PFSK-1 (cell line): ENCODE measurements around the gene CDK16.

Experiments
- FOXP2 ChIP-seq: optimal IDR thresholded peaks from 2 replicates; pipeline ENCODE3; 2011; ENCODE audit warnings: borderline replicate concordance, control low read depth, inconsistent platforms; ENCODE audit not compliant: insufficient read depth; ENCODE audit errors: extremely low read length, extremely low read depth
- POLR2AphosphoS5 ChIP-seq: IDR thresholded peaks from 2 replicates; pipeline ENCODE4 v1.6.1; 2012; ENCODE audit warnings: low read depth, mild to moderate bottlenecking, control low read depth, low read length, moderate library complexity
- REST ChIP-seq, 2 experiments: IDR thresholded peaks; 2 replicates each; pipeline versions ENCODE4 v1.6.1 to v1.8.0; 2011 to 2012; ENCODE audit warnings: low read depth in 2 of 2, low read length in 2 of 2, control low read depth in 1 of 2, inconsistent platforms in 1 of 2, mild to moderate bottlenecking in 1 of 2, moderate library complexity in 1 of 2; ENCODE audit not compliant: insufficient read depth in 1 of 2
- SIN3A ChIP-seq: IDR thresholded peaks from 2 replicates; pipeline ENCODE4 v1.6.1; 2012; ENCODE audit warnings: mild to moderate bottlenecking, low read length, moderate library complexity, borderline replicate concordance; ENCODE audit not compliant: insufficient read depth
- TAF1 ChIP-seq: IDR thresholded peaks from 2 replicates; pipeline ENCODE4 v1.6.1; 2012; ENCODE audit warnings: low read length, control low read depth, borderline replicate concordance; ENCODE audit not compliant: insufficient read depth

CDK16 gene

GRCh38 chrX:47179221-47179927 is 39.1 kb upstream of the CDK16 start:
- TF ChIP-seq REST (IDR thresholded peaks at IDR 0.05; ENCODE audit: insufficient read depth in 1 of 2, low read depth in 2 of 2, low read length in 2 of 2) (no peak), FOXP2 (no peak), SIN3A (no peak), POLR2AphosphoS5 (no peak), TAF1 (no peak)

- TF ChIP-seq POLR2AphosphoS5 (no peak), REST (IDR thresholded peaks at IDR 0.05; ENCODE audit: insufficient read depth in 1 of 2, low read depth in 2 of 2, low read length in 2 of 2) (no peak), SIN3A (no peak), TAF1 (no peak), FOXP2 (no peak)
These were observed 38.6 kb upstream of the CDK16 start for GRCh38 chrX:47179928-47180255.

- no peak for TF ChIP-seq POLR2AphosphoS5
These were observed 38.1 kb upstream of the CDK16 start for GRCh38 chrX:47180346-47180745.

GRCh38 chrX:47181301-47181700 is 37.2 kb upstream of the CDK16 start:
- TF ChIP-seq SIN3A (no peak), POLR2AphosphoS5 (no peak), TAF1 (no peak), REST (IDR thresholded peaks at IDR 0.05; ENCODE audit: insufficient read depth in 1 of 2, low read depth in 2 of 2, low read length in 2 of 2) (no peak), FOXP2 (no peak)

- no peak for TF ChIP-seq REST (IDR thresholded peaks at IDR 0.05; ENCODE audit: insufficient read depth in 1 of 2, low read depth in 2 of 2, low read length in 2 of 2)
- TF ChIP-seq SIN3A, result no peak
- no peak for TF ChIP-seq TAF1
- no peak for TF ChIP-seq POLR2AphosphoS5
- no peak for TF ChIP-seq FOXP2
These were observed 36.3 kb upstream of the CDK16 start for GRCh38 chrX:47182106-47182700.
